ENCODE results near the gene CD99.
"Not testable (repeated sequence)": the region's sequence is repeated elsewhere in the genome, so short reads cannot be mapped to it uniquely, and the experiment has no call there.

CD99 gene

GRCh38 chrX:2718821-2719220 is 27.7 kb downstream of the CD99 start:
- Histone ChIP-seq H3K4me3 (ENCODE audit: low read depth in 1 of 2, low read length in 2 of 2) (no peak overlapping the region), H3K27ac (ENCODE audit: low read length) (peak overlapping the region; percentile 93), H3K4me1 (ENCODE audit: insufficient read depth, low read length) (peaks cover 57% of the 10 kb centered on the region), H3K9ac (ENCODE audit: low read depth, low read length) (no peak overlapping the region; the same call in 1 of the 2 replicates), H3K4me2 (ENCODE audit: insufficient read depth, low read length) (no peak overlapping the region), H3K36me3 (ENCODE audit: insufficient read depth, low read length) (peaks cover 87% of the 10 kb centered on the region), H4K20me1 (ENCODE audit: insufficient read depth, low read length) (0 out of 2 replicates have a peak, but pooled peaks cover 8% of the 10 kb centered on the region), H3K79me2 (ENCODE audit: insufficient read depth, low read length) (peaks cover 93% of the 10 kb centered on the region), H3K27me3 (ENCODE audit: insufficient read depth, low read length, poor library complexity) (no peaks in the 10 kb centered on the region), H3K9me3 (ENCODE audit: insufficient read depth, low read length, severe bottlenecking) (no peaks in the 10 kb centered on the region), H2AFZ (ENCODE audit: low read depth, low read length) (no peak overlapping the region)
- TF ChIP-seq CTCF (IDR thresholded peaks at IDR 0.05; ENCODE audit: borderline replicate concordance, extremely low read depth, low read length, poor library complexity, severe bottlenecking), result no peak
- TF ChIP-seq EZH2 (IDR thresholded peaks at IDR 0.05; ENCODE audit: borderline replicate concordance, low read depth, low read length, severe bottlenecking), result no peak
- no peak for DNase-seq
- ATAC-seq (ENCODE audit: insufficient read depth, low read depth), result no peak

DNA sequence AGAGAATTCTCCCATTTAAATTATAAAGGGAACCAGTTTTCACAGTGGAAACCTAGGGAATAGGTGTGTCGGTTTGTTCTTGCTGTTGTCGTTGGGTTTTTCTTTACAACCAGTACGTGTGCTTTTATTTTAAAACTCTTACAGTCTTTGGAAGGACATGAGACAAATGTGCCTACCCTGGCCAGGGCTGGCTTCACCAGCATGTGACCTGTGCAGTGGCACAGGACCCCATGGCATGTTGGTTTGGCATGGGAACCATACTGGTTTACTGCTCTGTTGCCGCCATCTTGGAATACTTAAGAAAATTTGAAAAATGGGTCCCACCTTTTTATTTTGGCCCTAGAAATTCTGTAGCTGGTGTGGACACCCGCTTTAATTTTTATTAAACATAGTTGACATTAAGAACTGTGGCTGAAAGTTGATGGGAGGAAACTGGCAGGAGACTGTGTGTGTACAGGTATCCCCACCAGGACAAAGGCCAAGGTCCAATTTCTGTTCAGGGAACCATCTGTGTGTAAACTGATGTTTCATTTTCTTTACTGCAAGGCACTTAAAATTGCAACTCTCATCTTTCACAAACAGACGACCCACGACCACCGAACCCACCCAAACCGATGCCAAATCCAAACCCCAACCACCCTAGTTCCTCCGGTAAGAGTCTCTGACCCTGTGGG is 28.8 kb downstream of the CD99 start:
- TF ChIP-seq EZH2 (IDR thresholded peaks at IDR 0.05; ENCODE audit: borderline replicate concordance, low read depth, low read length, severe bottlenecking) (no peak), CTCF (IDR thresholded peaks at IDR 0.05; ENCODE audit: borderline replicate concordance, extremely low read depth, low read length, poor library complexity, severe bottlenecking) (no peak)
- H2AFZ ChIP-seq (ENCODE audit: low read depth, low read length), result no peak overlapping the region
- no peak for ATAC-seq (ENCODE audit: insufficient read depth, low read depth)
- H3K4me1 ChIP-seq (ENCODE audit: insufficient read depth, low read length), result peaks cover 46% of the 10 kb centered on the region
- DNase-seq, result no peak
- H3K9me3 ChIP-seq (ENCODE audit: insufficient read depth, low read length, severe bottlenecking), result no peaks in the 10 kb centered on the region
- no peaks in the 10 kb centered on the region for H3K27me3 ChIP-seq (ENCODE audit: insufficient read depth, low read length, poor library complexity)
- 0 out of 2 replicates have a peak, but pooled peaks cover 8% of the 10 kb centered on the region for H4K20me1 ChIP-seq (ENCODE audit: insufficient read depth, low read length)
- H3K4me2 ChIP-seq (ENCODE audit: insufficient read depth, low read length), result no peak overlapping the region
- peak overlapping the region; percentile 93 for H3K27ac ChIP-seq (ENCODE audit: low read length)
- H3K9ac ChIP-seq (ENCODE audit: low read depth, low read length), result no peak overlapping the region
- no peak overlapping the region for H3K4me3 ChIP-seq (ENCODE audit: low read depth in 1 of 2, low read length in 2 of 2)
- peaks cover 94% of the 10 kb centered on the region for H3K36me3 ChIP-seq (ENCODE audit: insufficient read depth, low read length)
- peaks cover 91% of the 10 kb centered on the region for H3K79me2 ChIP-seq (ENCODE audit: insufficient read depth, low read length)

DNA sequence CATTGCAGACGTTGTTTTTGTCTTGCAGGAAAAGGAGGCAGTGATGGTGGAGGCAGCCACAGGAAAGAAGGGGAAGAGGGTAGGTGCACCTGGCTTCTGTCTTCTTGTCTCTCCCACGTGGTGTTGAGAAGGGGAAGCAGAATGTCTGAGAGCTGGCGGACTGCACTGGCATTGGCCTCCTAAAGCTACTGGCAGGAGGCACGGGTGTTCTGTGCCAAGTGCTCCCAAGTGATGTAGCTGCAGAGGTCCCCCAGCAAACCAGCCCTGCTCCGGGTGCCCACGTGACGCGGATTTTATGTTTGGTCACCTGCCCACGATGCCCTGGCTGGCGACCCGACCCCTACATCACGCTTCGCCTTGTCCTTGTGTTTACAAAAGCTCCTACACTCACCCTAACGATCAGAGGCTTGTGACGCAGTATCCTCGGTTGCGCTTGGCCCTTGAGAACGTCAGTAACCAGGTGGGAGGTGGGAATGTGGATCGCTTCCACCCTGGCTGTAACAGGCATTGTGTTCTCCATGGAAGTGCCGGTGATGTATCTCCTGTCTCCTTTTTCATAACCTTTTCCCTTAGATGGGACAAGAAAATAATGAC is 32.3 kb downstream of the CD99 start:
- peaks cover 19% of the 10 kb centered on the region; the same call in 1 of the 2 replicates for H4K20me1 ChIP-seq (ENCODE audit: insufficient read depth, low read length)
- H3K4me2 ChIP-seq (ENCODE audit: insufficient read depth, low read length), result no peak overlapping the region
- no peak for TF ChIP-seq CTCF (IDR thresholded peaks at IDR 0.05; ENCODE audit: borderline replicate concordance, extremely low read depth, low read length, poor library complexity, severe bottlenecking)
- no peak for TF ChIP-seq EZH2 (IDR thresholded peaks at IDR 0.05; ENCODE audit: borderline replicate concordance, low read depth, low read length, severe bottlenecking)
- peaks cover 96% of the 10 kb centered on the region for H3K79me2 ChIP-seq (ENCODE audit: insufficient read depth, low read length)
- no peaks in the 10 kb centered on the region for H3K9me3 ChIP-seq (ENCODE audit: insufficient read depth, low read length, severe bottlenecking)
- H3K4me3 ChIP-seq (ENCODE audit: low read depth in 1 of 2, low read length in 2 of 2), result no peak overlapping the region
- DNase-seq (no peak), ATAC-seq (ENCODE audit: insufficient read depth, low read depth) (peak; percentile 12; the same call in 2 of the 3 replicates)
- peaks cover 99% of the 10 kb centered on the region for H3K36me3 ChIP-seq (ENCODE audit: insufficient read depth, low read length)
- H3K4me1 ChIP-seq (ENCODE audit: insufficient read depth, low read length), result peaks cover 11% of the 10 kb centered on the region
- no peak overlapping the region for H3K9ac ChIP-seq (ENCODE audit: low read depth, low read length)
- H2AFZ ChIP-seq (ENCODE audit: low read depth, low read length), result no peak overlapping the region
- peak overlapping the region; percentile 68 for H3K27ac ChIP-seq (ENCODE audit: low read length)
- H3K27me3 ChIP-seq (ENCODE audit: insufficient read depth, low read length, poor library complexity), result no peaks in the 10 kb centered on the region

DNA sequence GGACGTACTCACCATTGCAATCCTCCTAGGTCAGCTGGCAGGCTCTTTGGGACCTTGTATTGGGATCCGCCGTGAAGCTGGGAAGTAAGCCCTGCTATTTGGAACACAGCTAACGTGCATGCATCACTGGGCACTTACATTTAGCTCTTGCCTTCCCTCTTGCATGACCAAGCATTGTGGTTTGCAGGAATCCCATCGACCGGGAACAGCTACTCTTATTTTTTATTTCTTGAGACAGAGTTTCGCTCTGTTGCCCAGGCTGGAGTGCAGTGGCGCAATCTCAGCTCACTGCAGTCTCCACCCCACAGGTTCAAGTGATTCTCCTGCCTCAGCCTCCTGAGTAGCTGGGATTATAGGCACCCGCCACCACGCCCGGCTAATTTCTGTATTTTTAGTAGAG is 36.2 kb downstream of the CD99 start:
- H3K9me3 ChIP-seq (ENCODE audit: insufficient read depth, low read length, severe bottlenecking); H3K27me3 ChIP-seq (ENCODE audit: insufficient read depth, low read length, poor library complexity); H3K4me1 ChIP-seq (ENCODE audit: insufficient read depth, low read length); H3K9ac ChIP-seq (ENCODE audit: low read depth, low read length); DNase-seq; H3K4me3 ChIP-seq (ENCODE audit: low read depth in 1 of 2, low read length in 2 of 2); H2AFZ ChIP-seq (ENCODE audit: low read depth, low read length); ATAC-seq (ENCODE audit: insufficient read depth, low read depth); H3K4me2 ChIP-seq (ENCODE audit: insufficient read depth, low read length): not testable (repeated sequence)
- Histone ChIP-seq H3K36me3 (ENCODE audit: insufficient read depth, low read length) (peaks cover 99% of the 10 kb centered on the region), H3K79me2 (ENCODE audit: insufficient read depth, low read length) (peaks cover 92% of the 10 kb centered on the region), H4K20me1 (ENCODE audit: insufficient read depth, low read length) (peaks cover 25% of the 10 kb centered on the region; the same call in 1 of the 2 replicates), H3K27ac (ENCODE audit: low read length) (peak overlapping the region; percentile 12; the same call in 1 of the 2 replicates)
